Testis (tissue), 2 donors: ENCODE results near the gene DHX16.

Experiments
- POLR2A ChIP-seq: fragments of 450-650 bp; IDR thresholded peaks from one replicate; pipeline ENCODE4 v1.6.1; 2017; ENCODE audit warnings: antibody characterized with exemption, mild to moderate bottlenecking, moderate library complexity
- TF ChIP-seq, protein P1 (sequence below), 3 experiments: fragments of 450-650 bp in 2 of 3; fragments of 200-600 bp in 1 of 3; sonication (generic) in 1 of 3; IDR thresholded peaks; one replicate each; pipeline ENCODE4 v1.5.1; 2016 to 2019; ENCODE audit warnings: antibody characterized with exemption in 3 of 3, mild to moderate bottlenecking in 2 of 3, moderate library complexity in 1 of 3

DNA sequence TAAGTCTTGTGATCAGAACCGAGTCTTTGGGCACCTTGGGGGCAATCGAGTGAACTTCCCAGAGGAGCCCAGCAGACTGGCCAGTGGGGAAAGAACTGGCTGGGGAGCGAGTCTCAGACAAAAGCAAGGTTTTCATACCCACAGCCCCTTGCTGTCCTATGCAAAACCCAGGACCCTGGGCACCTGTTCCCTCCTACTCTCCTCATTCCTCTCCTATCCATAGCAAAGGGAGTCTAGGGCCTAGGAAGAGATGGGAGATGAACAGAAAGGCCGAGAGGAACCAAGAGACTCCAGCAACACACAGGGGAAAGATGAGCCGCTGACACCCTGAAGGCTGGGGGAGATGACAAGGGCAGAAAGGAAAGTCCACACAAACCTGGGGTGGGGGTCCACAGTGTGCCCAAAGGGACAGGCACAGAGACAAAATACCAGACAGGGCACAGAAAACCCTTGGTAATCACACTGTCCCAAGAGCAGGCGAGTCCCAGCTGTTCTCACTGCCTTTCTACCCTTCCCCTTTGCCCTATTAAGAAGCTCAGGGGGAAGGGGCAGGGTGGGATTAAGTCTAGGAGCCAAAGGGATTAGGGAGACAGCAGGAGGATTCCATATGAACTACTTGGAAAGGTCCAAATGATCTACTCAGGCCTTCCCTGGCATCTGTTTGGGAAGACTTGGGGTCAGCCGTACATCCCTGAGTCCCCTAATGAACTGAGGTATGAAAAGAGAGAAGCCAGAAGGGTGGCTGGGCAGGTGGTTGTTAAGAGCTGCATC lies 7.1 kb upstream of the DHX16 start:
- TF ChIP-seq, protein P1, sequence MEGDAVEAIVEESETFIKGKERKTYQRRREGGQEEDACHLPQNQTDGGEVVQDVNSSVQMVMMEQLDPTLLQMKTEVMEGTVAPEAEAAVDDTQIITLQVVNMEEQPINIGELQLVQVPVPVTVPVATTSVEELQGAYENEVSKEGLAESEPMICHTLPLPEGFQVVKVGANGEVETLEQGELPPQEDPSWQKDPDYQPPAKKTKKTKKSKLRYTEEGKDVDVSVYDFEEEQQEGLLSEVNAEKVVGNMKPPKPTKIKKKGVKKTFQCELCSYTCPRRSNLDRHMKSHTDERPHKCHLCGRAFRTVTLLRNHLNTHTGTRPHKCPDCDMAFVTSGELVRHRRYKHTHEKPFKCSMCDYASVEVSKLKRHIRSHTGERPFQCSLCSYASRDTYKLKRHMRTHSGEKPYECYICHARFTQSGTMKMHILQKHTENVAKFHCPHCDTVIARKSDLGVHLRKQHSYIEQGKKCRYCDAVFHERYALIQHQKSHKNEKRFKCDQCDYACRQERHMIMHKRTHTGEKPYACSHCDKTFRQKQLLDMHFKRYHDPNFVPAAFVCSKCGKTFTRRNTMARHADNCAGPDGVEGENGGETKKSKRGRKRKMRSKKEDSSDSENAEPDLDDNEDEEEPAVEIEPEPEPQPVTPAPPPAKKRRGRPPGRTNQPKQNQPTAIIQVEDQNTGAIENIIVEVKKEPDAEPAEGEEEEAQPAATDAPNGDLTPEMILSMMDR (IDR thresholded peaks at IDR 0.05) = no peak
- TF ChIP-seq POLR2A = no peak
